ENCODE results near the gene PRDM11.

The PRDM11 gene

GRCh38 chr11:45165386-45165785, 18.9 kb downstream of the PRDM11 start:
- TF ChIP-seq CTCF (IDR thresholded peaks at IDR 0.05; ENCODE audit: extremely low read depth, missing control alignments), result no peak
- no peak for DNase-seq (ENCODE audit: low spot score)

GRCh38 chr11:45165806-45166603, 19.6 kb downstream of the PRDM11 start:
- TF ChIP-seq CTCF (IDR thresholded peaks at IDR 0.05; ENCODE audit: extremely low read depth, missing control alignments), result no peak
- no peak for DNase-seq (ENCODE audit: low spot score)

GRCh38 chr11:45166604-45166897, 20.1 kb downstream of the PRDM11 start:
- TF ChIP-seq CTCF (IDR thresholded peaks at IDR 0.05; ENCODE audit: extremely low read depth, missing control alignments), result no peak
- DNase-seq (ENCODE audit: low spot score), result no peak

- no peak for TF ChIP-seq CTCF (IDR thresholded peaks at IDR 0.05; ENCODE audit: extremely low read depth, missing control alignments)
- DNase-seq (ENCODE audit: low spot score), result no peak
These were observed 20.8 kb downstream of the PRDM11 start for GRCh38 chr11:45167283-45167682.

GRCh38 chr11:45168366-45169130, 22.1 kb downstream of the PRDM11 start:
- no peak for TF ChIP-seq CTCF (IDR thresholded peaks at IDR 0.05; ENCODE audit: extremely low read depth, missing control alignments)
- no peak for DNase-seq (ENCODE audit: low spot score)

- no peak for TF ChIP-seq CTCF (IDR thresholded peaks at IDR 0.05; ENCODE audit: extremely low read depth, missing control alignments)
- no peak for DNase-seq (ENCODE audit: low spot score)
These were observed 23.1 kb downstream of the PRDM11 start for GRCh38 chr11:45169310-45170072.

- TF ChIP-seq CTCF (IDR thresholded peaks at IDR 0.05; ENCODE audit: extremely low read depth, missing control alignments), result no peak
- no peak for DNase-seq (ENCODE audit: low spot score)
These were observed 24.0 kb downstream of the PRDM11 start for GRCh38 chr11:45170484-45170883.
